ENCODE data around the gene BSN. TPM values are rescaled to one million over a fixed set of nuclear protein-coding genes. Genes with fewer than 3 reads are reported as not detected.

BSN gene
- total RNA-seq, 1 donor from 2014 or later = 5.3 TPM

Small RNAs within 50 kb of the gene (small RNA-seq; reads per million reads assigned to genes)
- gene AMIGO3 = not detected

Other genes with a start within 250 kb of the BSN start
- gene USP4, start 214.4 kb upstream of the BSN start, total RNA-seq = 22.0 TPM
- 80.3 TPM for gene GPX1, start 196.1 kb upstream of the BSN start, total RNA-seq
- 143 TPM for gene RHOA, start 142.5 kb upstream of the BSN start, total RNA-seq
- gene TCTA, start 142.1 kb upstream of the BSN start, total RNA-seq = 11.0 TPM
- gene AMT, start 132.0 kb upstream of the BSN start, total RNA-seq = 1.6 TPM
- gene NICN1, start 125.2 kb upstream of the BSN start, total RNA-seq = 6.5 TPM
- 20.0 TPM for gene DAG1, start 84.2 kb upstream of the BSN start, total RNA-seq
- 66.0 TPM for gene APEH, start 119.9 kb downstream of the BSN start, total RNA-seq
- gene MST1, start 135.0 kb downstream of the BSN start, total RNA-seq = 6.9 TPM
- gene RNF123, start 135.1 kb downstream of the BSN start, total RNA-seq = 25.3 TPM
- not detected for gene AMIGO3, start 165.2 kb downstream of the BSN start, total RNA-seq
- gene GMPPB, start 169.5 kb downstream of the BSN start, total RNA-seq = 9.4 TPM
- 51.4 TPM for gene IP6K1, start 232.1 kb downstream of the BSN start, total RNA-seq
- gene CDHR4, start 245.4 kb downstream of the BSN start, total RNA-seq = not detected
- 14.3 TPM for gene INKA1, start 248.8 kb downstream of the BSN start, total RNA-seq

Measured in frontal cortex (tissue), 1 donor.